Adrenal gland (tissue), 5 donors: ENCODE measurements around the gene IGFL2.
"Not testable (repeated sequence)": the region's sequence is repeated elsewhere in the genome, so short reads cannot be mapped to it uniquely, and the experiment has no call there.

Experiments
- POLR2A ChIP-seq, 2 donors: fragments of 450-650 bp; IDR thresholded peaks; one replicate each; pipeline ENCODE4 v1.6.1; 2017; ENCODE audit warnings: antibody characterized with exemption in 2 of 2, mild to moderate bottlenecking in 2 of 2, moderate library complexity in 1 of 2
- TF ChIP-seq, protein P1 (sequence below), 6 experiments: fragments of 450-650 bp in 4 of 6; fragments of 200-600 bp in 2 of 6; sonication (generic) in 1 of 6; IDR thresholded peaks; 1 replicate in 5 of 6; 2 replicates in 1 of 6; pipeline versions ENCODE4 v1.5.1 to v1.8.0; 2016 to 2021; ENCODE audit warnings: antibody characterized with exemption in 6 of 6, mild to moderate bottlenecking in 2 of 6, moderate library complexity in 1 of 6
- donor health status: DM: no; HTN: no; CAD: no.

- TF ChIP-seq, protein P1, sequence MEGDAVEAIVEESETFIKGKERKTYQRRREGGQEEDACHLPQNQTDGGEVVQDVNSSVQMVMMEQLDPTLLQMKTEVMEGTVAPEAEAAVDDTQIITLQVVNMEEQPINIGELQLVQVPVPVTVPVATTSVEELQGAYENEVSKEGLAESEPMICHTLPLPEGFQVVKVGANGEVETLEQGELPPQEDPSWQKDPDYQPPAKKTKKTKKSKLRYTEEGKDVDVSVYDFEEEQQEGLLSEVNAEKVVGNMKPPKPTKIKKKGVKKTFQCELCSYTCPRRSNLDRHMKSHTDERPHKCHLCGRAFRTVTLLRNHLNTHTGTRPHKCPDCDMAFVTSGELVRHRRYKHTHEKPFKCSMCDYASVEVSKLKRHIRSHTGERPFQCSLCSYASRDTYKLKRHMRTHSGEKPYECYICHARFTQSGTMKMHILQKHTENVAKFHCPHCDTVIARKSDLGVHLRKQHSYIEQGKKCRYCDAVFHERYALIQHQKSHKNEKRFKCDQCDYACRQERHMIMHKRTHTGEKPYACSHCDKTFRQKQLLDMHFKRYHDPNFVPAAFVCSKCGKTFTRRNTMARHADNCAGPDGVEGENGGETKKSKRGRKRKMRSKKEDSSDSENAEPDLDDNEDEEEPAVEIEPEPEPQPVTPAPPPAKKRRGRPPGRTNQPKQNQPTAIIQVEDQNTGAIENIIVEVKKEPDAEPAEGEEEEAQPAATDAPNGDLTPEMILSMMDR (IDR thresholded peaks at IDR 0.05), result not testable (repeated sequence)
- not testable (repeated sequence) for TF ChIP-seq POLR2A (IDR thresholded peaks at IDR 0.05)
Observed at GRCh38 chr19:46195919-46196318, 47.9 kb downstream of the IGFL2 start.
